ENCODE data around the gene TXNL4B. TPM values are rescaled to one million over a fixed set of nuclear protein-coding genes. Genes with fewer than 3 reads are reported as not detected.

TXNL4B gene
- total and polyA plus RNA-seq, 11 donors, result 4.6 to 13.5 (median 7.0) TPM

GRCh38 chr16:72108353-72109102, 15.1 kb upstream of the TXNL4B start:
- Histone ChIP-seq H3K4me3 (no peak overlapping the region), H3K4me1 (peaks cover 0 to 3% (median 0%) of the 10 kb centered on the region in 12 donors), H3K36me3 (peaks cover 12 to 100% (median 98%) of the 10 kb centered on the region in 9 donors), H3K9me3 (no peaks in the 10 kb centered on the region), H3K27me3 (no peaks in the 10 kb centered on the region), H3K27ac (no peak overlapping the region)
- DNase-seq, result no peak
- ATAC-seq, result no peak
- TF ChIP-seq, protein P1, sequence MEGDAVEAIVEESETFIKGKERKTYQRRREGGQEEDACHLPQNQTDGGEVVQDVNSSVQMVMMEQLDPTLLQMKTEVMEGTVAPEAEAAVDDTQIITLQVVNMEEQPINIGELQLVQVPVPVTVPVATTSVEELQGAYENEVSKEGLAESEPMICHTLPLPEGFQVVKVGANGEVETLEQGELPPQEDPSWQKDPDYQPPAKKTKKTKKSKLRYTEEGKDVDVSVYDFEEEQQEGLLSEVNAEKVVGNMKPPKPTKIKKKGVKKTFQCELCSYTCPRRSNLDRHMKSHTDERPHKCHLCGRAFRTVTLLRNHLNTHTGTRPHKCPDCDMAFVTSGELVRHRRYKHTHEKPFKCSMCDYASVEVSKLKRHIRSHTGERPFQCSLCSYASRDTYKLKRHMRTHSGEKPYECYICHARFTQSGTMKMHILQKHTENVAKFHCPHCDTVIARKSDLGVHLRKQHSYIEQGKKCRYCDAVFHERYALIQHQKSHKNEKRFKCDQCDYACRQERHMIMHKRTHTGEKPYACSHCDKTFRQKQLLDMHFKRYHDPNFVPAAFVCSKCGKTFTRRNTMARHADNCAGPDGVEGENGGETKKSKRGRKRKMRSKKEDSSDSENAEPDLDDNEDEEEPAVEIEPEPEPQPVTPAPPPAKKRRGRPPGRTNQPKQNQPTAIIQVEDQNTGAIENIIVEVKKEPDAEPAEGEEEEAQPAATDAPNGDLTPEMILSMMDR (IDR thresholded peaks at IDR 0.05), result no peak
- no peak for TF ChIP-seq POLR2A (IDR thresholded peaks at IDR 0.05)
- intact Hi-C loops (cut with DNase I), result no loop called here
- WGBS, 4 donors, result 87 to 91% (median 89%) methylated on average over 16 of the region's 16 CpGs

GRCh38 chr16:72107371-72107770, 14.0 kb upstream of the TXNL4B start:
- no peaks in the 10 kb centered on the region for H3K9me3 ChIP-seq
- no peaks in the 10 kb centered on the region for H3K4me1 ChIP-seq
- H3K27me3 ChIP-seq, result no peaks in the 10 kb centered on the region
- H3K27ac ChIP-seq, result no peak overlapping the region
- DNase-seq (no peak), ATAC-seq (no peak)
- intact Hi-C loops (cut with DNase I), result no loop called here
- peaks cover 12 to 100% (median 100%) of the 10 kb centered on the region in 9 donors for H3K36me3 ChIP-seq
- 91 to 95% (median 93%) methylated on average over 12 to 17 of the region's 17 CpGs for WGBS, 4 donors
- no peak for TF ChIP-seq POLR2A (IDR thresholded peaks at IDR 0.05)
- TF ChIP-seq, protein P1 (IDR thresholded peaks at IDR 0.05), result no peak
- H3K4me3 ChIP-seq, result no peak overlapping the region

- DNase-seq (no peak), ATAC-seq (no peak)
- Histone ChIP-seq H3K27ac (no peak overlapping the region), H3K9me3 (no peaks in the 10 kb centered on the region), H3K27me3 (no peaks in the 10 kb centered on the region), H3K36me3 (peaks cover 8 to 100% (median 100%) of the 10 kb centered on the region in 9 donors), H3K4me1 (no peaks in the 10 kb centered on the region), H3K4me3 (no peak overlapping the region)
- TF ChIP-seq, protein P1 (IDR thresholded peaks at IDR 0.05), result no peak
- no peak for TF ChIP-seq POLR2A (IDR thresholded peaks at IDR 0.05)
- whole genome bisulfite sequencing, 4 donors, result 96 to 99% (median 98%) methylated on average over 12 of the region's 12 CpGs
- intact Hi-C loops (cut with DNase I), result no loop called here
Measured at GRCh38 chr16:72105978-72106377, 12.6 kb upstream of the TXNL4B start.

DNA sequence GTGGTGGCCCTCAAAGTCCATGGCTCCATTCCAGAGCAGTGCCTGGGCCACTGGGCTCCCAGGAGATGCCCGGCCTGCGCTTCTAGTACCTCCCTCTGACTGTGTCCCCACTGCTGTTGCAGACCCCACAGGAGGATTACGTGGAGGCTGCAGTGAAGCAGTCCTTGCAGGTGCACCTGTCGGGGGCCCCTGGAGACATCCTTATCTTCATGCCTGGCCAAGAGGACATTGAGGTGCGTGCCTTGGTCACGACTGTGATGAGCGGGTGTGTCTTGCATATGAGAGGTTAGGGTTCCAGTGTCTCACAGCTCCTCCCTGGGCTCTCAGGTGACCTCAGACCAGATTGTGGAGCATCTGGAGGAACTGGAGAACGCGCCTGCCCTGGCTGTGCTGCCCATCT, 11.5 kb upstream of the TXNL4B start:
- no peaks in the 10 kb centered on the region for H3K9me3 ChIP-seq
- intact Hi-C loops (cut with DNase I), result no loop called here
- H3K27ac ChIP-seq, result no peak overlapping the region
- H3K27me3 ChIP-seq, result no peaks in the 10 kb centered on the region
- H3K4me1 ChIP-seq, result no peaks in the 10 kb centered on the region
- 87 to 96% (median 94%) methylated on average over 6 to 9 of the region's 9 CpGs for WGBS, 4 donors
- no peak for ATAC-seq
- TF ChIP-seq, protein P1 (IDR thresholded peaks at IDR 0.05), result no peak
- TF ChIP-seq POLR2A (IDR thresholded peaks at IDR 0.05), result no peak
- H3K4me3 ChIP-seq, result no peak overlapping the region
- peaks cover 8 to 100% (median 100%) of the 10 kb centered on the region in 9 donors for H3K36me3 ChIP-seq
- no peak for DNase-seq
